H1 (cell line): ENCODE measurements around the gene RAB33A. TPM values are rescaled to one million over a fixed set of nuclear protein-coding genes. Genes with fewer than 3 reads are reported as not detected.

Experiments used
- CTCF ChIA-PET: fragments of 300-600 bp; sonication (Branson Sonifier 250); formaldehyde crosslinking; loops from one replicate; lab custom pipeline; 2021; ENCODE audit not compliant: partially characterized antibody; lab: Charles Lee
- POLR2A ChIA-PET: fragments of 300-600 bp; sonication (Branson Sonifier 250); formaldehyde crosslinking; loops from one replicate; lab custom pipeline; 2021; ENCODE audit warnings: inconsistent platforms; ENCODE audit not compliant: partially characterized antibody; lab: Charles Lee
- DNase-seq, 2 experiments: peaks; one replicate each; pipeline versions ENCODE4 v3.0.0 to v3.0.0-alpha.2; 2010 to 2022; ENCODE audit warnings: low spot score in 2 of 2, low read depth in 1 of 2, mixed read lengths in 1 of 2
- FAIRE-seq: peaks from 2 replicates; lab custom pipeline; 2011; peaks lifted over from hg19 to GRCh38; lab: Jason Lieb, UNC
- H2AFZ ChIP-seq: 2 replicates; pipeline ENCODE4 v1.8.1; 2012; ENCODE audit warnings: low read length, inconsistent platforms
- H2AK5ac ChIP-seq: 2 replicates; pipeline ENCODE4 v1.6.1; 2013; ENCODE audit warnings: low read depth, low read length
- H2BK120ac ChIP-seq: replicated peaks from 2 replicates; pipeline ENCODE3; 2013; ENCODE audit warnings: low read depth, low read length, inconsistent platforms
- H2BK12ac ChIP-seq: 2 replicates; pipeline ENCODE4 v1.6.1; 2013; ENCODE audit warnings: low read depth, low read length
- H2BK15ac ChIP-seq: 2 replicates; pipeline ENCODE4 v1.6.1; 2013; ENCODE audit warnings: low read length
- H2BK20ac ChIP-seq: 2 replicates; pipeline ENCODE4 v1.6.1; 2013; ENCODE audit warnings: low read length
- H2BK5ac ChIP-seq: 2 replicates; pipeline ENCODE4 v1.6.1; 2013; ENCODE audit warnings: low read depth, low read length
- H3K14ac ChIP-seq: 2 replicates; pipeline ENCODE4 v1.6.1; 2013; ENCODE audit warnings: inconsistent platforms; ENCODE audit not compliant: insufficient read length
- H3K18ac ChIP-seq: 2 replicates; pipeline ENCODE4 v1.6.1; 2013; ENCODE audit warnings: low read length; ENCODE audit errors: extremely low read depth
- H3K23ac ChIP-seq: 2 replicates; pipeline ENCODE4 v1.6.1; 2013; ENCODE audit warnings: inconsistent platforms; ENCODE audit not compliant: insufficient read length
- H3K23me2 ChIP-seq: 2 replicates; pipeline ENCODE4 v1.6.1; 2013; ENCODE audit warnings: low read depth, low read length
- H3K27ac ChIP-seq: 2 replicates; pipeline ENCODE4 v1.6.1; 2011; ENCODE audit warnings: low read depth, low read length, inconsistent platforms
- H3K27me3 ChIP-seq, 4 experiments: replicated peaks in 1 of 4; 1 replicate in 1 of 4; 2 replicates in 3 of 4; pipeline versions ENCODE4 v1.6.1 to v1.8.1; 2011 to 2013; ENCODE audit warnings: low read length in 3 of 4, mild to moderate bottlenecking in 3 of 4, inconsistent platforms in 2 of 4, mixed read lengths in 2 of 4, moderate library complexity in 1 of 4; ENCODE audit not compliant: control insufficient read depth in 3 of 4, insufficient read depth in 3 of 4; ENCODE audit errors: extremely low read depth in 1 of 4
- H3K36me3 ChIP-seq, 4 experiments: 2 replicates each; pipeline versions ENCODE4 v1.6.1 to v1.8.1; 2011 to 2013; ENCODE audit warnings: mild to moderate bottlenecking in 4 of 4, low read length in 3 of 4, moderate library complexity in 2 of 4, control low read depth in 1 of 4, inconsistent platforms in 1 of 4; ENCODE audit not compliant: insufficient read depth in 4 of 4, control insufficient read depth in 2 of 4
- H3K4ac ChIP-seq: replicated peaks from 2 replicates; pipeline ENCODE3; 2013; ENCODE audit warnings: low read length, low read depth, mixed read lengths, inconsistent platforms; ENCODE audit not compliant: insufficient read length
- H3K4me1 ChIP-seq, 4 experiments: replicated peaks in 1 of 4; 1 replicate in 1 of 4; 2 replicates in 3 of 4; pipeline versions ENCODE4 v1.6.1 to v1.8.1; 2011 to 2013; ENCODE audit warnings: low read length in 3 of 4, inconsistent platforms in 2 of 4, mixed read lengths in 1 of 4; ENCODE audit not compliant: insufficient read depth in 4 of 4, control insufficient read depth in 3 of 4
- H3K4me2 ChIP-seq, 2 experiments: 2 replicates each; pipeline versions ENCODE4 v1.6.1 to v1.8.1; 2011 to 2013; ENCODE audit warnings: low read depth in 2 of 2, low read length in 2 of 2, control low read depth in 1 of 2, inconsistent platforms in 1 of 2, mild to moderate bottlenecking in 1 of 2; ENCODE audit not compliant: insufficient read depth in 1 of 2
- H3K4me3 ChIP-seq, 4 experiments: fragments of 200-600, 300-600 bp in 1 of 4; sonication (generic), shearing (Covaris generic), sonication (Bioruptor Twin) in 1 of 4; 2 replicates each; pipeline versions ENCODE4 v1.5.1 to v1.8.1; 2011 to 2016; ENCODE audit warnings: low read length in 4 of 4, low read depth in 3 of 4, control low read depth in 2 of 4, inconsistent platforms in 2 of 4, mild to moderate bottlenecking in 2 of 4, mixed read lengths in 1 of 4, moderate library complexity in 1 of 4; ENCODE audit not compliant: insufficient read depth in 2 of 4; ENCODE audit errors: extremely low read depth in 1 of 4
- H3K56ac ChIP-seq: replicated peaks from 2 replicates; pipeline ENCODE3; 2013; ENCODE audit warnings: low read depth, mild to moderate bottlenecking, mixed read lengths, low read length, inconsistent platforms; ENCODE audit not compliant: insufficient read length
- H3K79me1 ChIP-seq: 2 replicates; pipeline ENCODE4 v1.6.1; 2013; ENCODE audit warnings: low read depth, low read length, control low read depth
- H3K79me2 ChIP-seq, 2 experiments: 2 replicates each; pipeline versions ENCODE4 v1.6.1 to v1.8.1; 2012 to 2013; ENCODE audit warnings: low read length in 2 of 2, mild to moderate bottlenecking in 2 of 2, inconsistent platforms in 1 of 2; ENCODE audit not compliant: insufficient read depth in 2 of 2, control insufficient read depth in 1 of 2
- H3K9ac ChIP-seq, 4 experiments: replicated peaks in 1 of 4; 1 replicate in 1 of 4; 2 replicates in 3 of 4; pipeline versions ENCODE4 v1.6.1 to v1.8.1; 2011 to 2013; ENCODE audit warnings: low read depth in 3 of 4, low read length in 3 of 4, control low read depth in 2 of 4, mild to moderate bottlenecking in 2 of 4, moderate library complexity in 2 of 4, inconsistent platforms in 1 of 4; ENCODE audit errors: extremely low read depth in 1 of 4
- H3K9me3 ChIP-seq, 2 experiments: 2 replicates each; pipeline versions ENCODE4 v1.6.1 to v1.8.1; 2012 to 2013; ENCODE audit warnings: mild to moderate bottlenecking in 2 of 2, moderate library complexity in 2 of 2, control low read depth in 1 of 2, inconsistent platforms in 1 of 2, low read depth in 1 of 2, low read length in 1 of 2, mixed read lengths in 1 of 2; ENCODE audit not compliant: insufficient read depth in 2 of 2
- H4K20me1 ChIP-seq, 2 experiments: replicated peaks in 1 of 2; 2 replicates each; pipeline versions ENCODE3 to v1.8.1; 2011 to 2013; ENCODE audit warnings: inconsistent platforms in 2 of 2, low read length in 2 of 2, mild to moderate bottlenecking in 1 of 2; ENCODE audit not compliant: insufficient read depth in 2 of 2, control insufficient read depth in 1 of 2
- H4K5ac ChIP-seq: 2 replicates; pipeline ENCODE4 v1.6.1; 2013; ENCODE audit warnings: low read length, low read depth, mixed read lengths, inconsistent platforms; ENCODE audit not compliant: insufficient read length
- H4K8ac ChIP-seq: 2 replicates; pipeline ENCODE4 v1.8.0; 2013; ENCODE audit warnings: mild to moderate bottlenecking, moderate library complexity, low read length, inconsistent platforms; ENCODE audit not compliant: insufficient read depth; ENCODE audit errors: extremely low read depth
- H4K91ac ChIP-seq: replicated peaks from 2 replicates; pipeline ENCODE3; 2013; ENCODE audit warnings: low read length, mixed read lengths, inconsistent platforms; ENCODE audit not compliant: insufficient read length
- CREB1 ChIP-seq: IDR thresholded peaks from 2 replicates; pipeline ENCODE4 v1.6.1; 2012; ENCODE audit warnings: inconsistent platforms
- CTBP2 ChIP-seq: IDR thresholded peaks from 2 replicates; pipeline ENCODE4 v1.7.0; 2011; ENCODE audit warnings: borderline replicate concordance, mild to moderate bottlenecking, moderate library complexity, mixed read lengths, low read length; ENCODE audit not compliant: insufficient read depth, insufficient read length
- GABPA ChIP-seq: IDR thresholded peaks from 2 replicates; pipeline ENCODE4 v1.6.1; 2011; ENCODE audit warnings: mild to moderate bottlenecking, low read length, moderate library complexity, borderline replicate concordance; ENCODE audit not compliant: insufficient read depth
- POLR2AphosphoS5 ChIP-seq: IDR thresholded peaks from 2 replicates; pipeline ENCODE4 v1.6.1; 2011; ENCODE audit warnings: low read depth, low read length
- POU5F1 ChIP-seq: IDR thresholded peaks from 2 replicates; pipeline ENCODE4 v1.6.1; 2011; ENCODE audit warnings: low read depth, mild to moderate bottlenecking, low read length, moderate library complexity
- RNF2 ChIP-seq: fragments of 200-900, 300-1000 bp; sonication (generic); IDR thresholded peaks from 2 replicates; pipeline ENCODE4 v1.7.1; 2016; ENCODE audit warnings: borderline replicate concordance, low read depth, mild to moderate bottlenecking, antibody characterized with exemption, low read length; ENCODE audit not compliant: poor library complexity, severe bottlenecking; ENCODE audit errors: missing control alignments
- RXRA ChIP-seq: IDR thresholded peaks from 2 replicates; pipeline ENCODE4 v1.6.1; 2011; ENCODE audit warnings: low read depth, mild to moderate bottlenecking, low read length, moderate library complexity; ENCODE audit not compliant: insufficient read depth
- SP1 ChIP-seq: IDR thresholded peaks from 2 replicates; pipeline ENCODE4 v1.6.1; 2011; ENCODE audit warnings: low read depth, low read length
- SP4 ChIP-seq: IDR thresholded peaks from 2 replicates; pipeline ENCODE4 v1.6.1; 2012; ENCODE audit warnings: low read length, inconsistent platforms
- TAF7 ChIP-seq: optimal IDR thresholded peaks from 2 replicates; pipeline ENCODE3; 2011; ENCODE audit warnings: low read depth, mild to moderate bottlenecking, inconsistent platforms, low read length, moderate library complexity, borderline replicate concordance
- WGBS, 2 experiments: shearing (Covaris generic) in 1 of 2; methylation state at CpG; one replicate each; pipeline versions ENCODE4 v1.1.6 to v1.1.7; 2013 to 2015; ENCODE audit warnings: low lambda C conversion rate in 2 of 2, mixed read lengths in 2 of 2, inconsistent platforms in 1 of 2, low coverage in 1 of 2, missing lambda C conversion rate in 1 of 2; ENCODE audit not compliant: insufficient replicate concordance in 2 of 2, insufficient coverage in 1 of 2, insufficient read length in 1 of 2; ENCODE audit errors: extremely low coverage in 1 of 2, missing lambda C conversion rate in 1 of 2; 5-methylcytosine and 5-hydroxymethylcytosine counted together
- polyA plus RNA-seq, 7 experiments: library from polyadenylated mRNA; depleted of rRNA in 3 of 7; stranded (reverse) in 5 of 7; unstranded in 2 of 7; fragments of >200 nt in 5 of 7; fragments of 200-250 nt in 2 of 7; gene quantifications; 1 replicate in 5 of 7; 2 replicates in 1 of 7; 4 replicates in 1 of 7; pipeline versions ENCODE4 v1.2.1 to v1.2.3, GENCODE V29; 2011 to 2013; ENCODE audit warnings: missing spikeins in 2 of 7, mixed read lengths in 2 of 7
- total RNA-seq: library from RNA; stranded (reverse); fragmentation: NEBNext Ultra II Directional; extraction: Animal tissue kit (Norgen Biotek cat#: 25700); gene quantifications from 2 replicates; pipeline ENCODE4 v1.2.1, GENCODE V29; 2021
- TF ChIP-seq, protein P1 (sequence below): IDR thresholded peaks from 2 replicates; pipeline ENCODE4 v1.6.1; 2011; ENCODE audit warnings: low read length, improper control_type of control experiment

RAB33A gene
- total and polyA plus RNA-seq, 2 of the 8 experiments (the other 6 are each of a cell fraction or from before 2014, with no cell fraction given) = 2.8 to 4.6 TPM

DNA sequence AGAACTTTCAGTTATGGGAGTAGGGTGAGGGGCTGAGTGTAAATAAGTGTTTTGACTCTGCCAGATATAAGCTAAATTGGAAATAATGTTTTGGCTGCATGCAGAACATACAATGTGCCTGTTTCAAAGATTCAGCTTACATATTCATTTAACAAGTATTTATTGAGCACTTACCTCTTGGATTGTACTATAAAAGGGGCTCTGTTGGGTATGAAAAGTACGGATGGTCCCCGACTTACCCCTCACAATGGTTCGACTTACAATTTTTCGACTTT is 5.3 kb upstream of the RAB33A start:
- CTCF ChIA-PET = no interaction called here
- Histone ChIP-seq H3K9ac (0 out of 7 replicates have a peak overlapping the region, but pooled peaks of 1 of the 4 experiments have one; percentile 50), H2AFZ (no peak overlapping the region)

More for the DNA sequence above, 5.3 kb upstream of the RAB33A start:
- Histone ChIP-seq H4K8ac (no peak overlapping the region), H3K56ac (no peak overlapping the region), H3K4me2 (peak overlapping the region; percentile 67 to 82), H2BK12ac (no peak overlapping the region), H4K5ac (no peak overlapping the region), H3K23me2 (peaks cover 6% of the 10 kb centered on the region; the same call in 1 of the 2 replicates), H3K27me3 (no peaks in the 10 kb centered on the region), H4K91ac (no peak overlapping the region), H2BK120ac (no peak overlapping the region), H2BK20ac (no peak overlapping the region), H3K14ac (no peak overlapping the region), H3K9me3 (no peaks in the 10 kb centered on the region), H3K79me2 (peaks cover 0 to 11% of the 10 kb centered on the region in 2 experiments; a peak in 2 of 4 replicates), H2BK15ac (no peak overlapping the region), H3K4ac (no peak overlapping the region), H3K18ac (no peak overlapping the region), H3K23ac (no peak overlapping the region), H3K4me1 (peaks cover 0 to 6% (median 0%) of the 10 kb centered on the region in 4 experiments; a peak in 4 of 7 replicates), H4K20me1 (no peaks in the 10 kb centered on the region), H3K79me1 (0 out of 2 replicates have a peak, but pooled peaks cover 2% of the 10 kb centered on the region), H2AK5ac (no peak overlapping the region), H3K36me3 (no peaks in the 10 kb centered on the region), H3K27ac (no peak overlapping the region), H2BK5ac (no peak overlapping the region), H3K4me3 (peak overlapping the region; percentile 68 to 82 (median 76))
- POLR2A ChIA-PET = no interaction called here
- DNase-seq (no peak), FAIRE-seq (no peak)
- TF ChIP-seq SP1 (no peak), TAF7 (no peak), GABPA (no peak), CREB1 (no peak), POLR2AphosphoS5 (no peak), SP4 (no peak), RNF2 (no peak), CTBP2 (no peak), POU5F1 (no peak), RXRA (no peak)
- TF ChIP-seq, protein P1, sequence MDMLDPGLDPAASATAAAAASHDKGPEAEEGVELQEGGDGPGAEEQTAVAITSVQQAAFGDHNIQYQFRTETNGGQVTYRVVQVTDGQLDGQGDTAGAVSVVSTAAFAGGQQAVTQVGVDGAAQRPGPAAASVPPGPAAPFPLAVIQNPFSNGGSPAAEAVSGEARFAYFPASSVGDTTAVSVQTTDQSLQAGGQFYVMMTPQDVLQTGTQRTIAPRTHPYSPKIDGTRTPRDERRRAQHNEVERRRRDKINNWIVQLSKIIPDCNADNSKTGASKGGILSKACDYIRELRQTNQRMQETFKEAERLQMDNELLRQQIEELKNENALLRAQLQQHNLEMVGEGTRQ = no peak
- 23% methylated on average over 4 of the region's 4 CpGs; no CpG with 5 or more reads in 1 of the 2 experiments for WGBS, 2 experiments
